Endothelial cell of umbilical vein (primary cell): ENCODE results near the gene FOXA1. TPM values are rescaled to one million over a fixed set of nuclear protein-coding genes. Genes with fewer than 3 reads are reported as not detected.

ENCODE experiments used
- BruUV-seq: library from RNA; stranded (reverse); fragments of 400-500 nt; replicated peaks from 2 replicates; lab custom pipeline; 2021; lab: Mats Ljungman, UMichigan
- CTCF ChIA-PET: fragments of 300-600, 350-600 bp; sonication (Branson Sonifier 250); formaldehyde crosslinking; loops from one replicate; lab custom pipeline; 2021; ENCODE audit warnings: antibody characterized with exemption, inconsistent platforms; lab: Charles Lee
- POLR2A ChIA-PET: fragments of 300-600, 350-600 bp; sonication (Branson Sonifier 250); formaldehyde crosslinking; loops from one replicate; lab custom pipeline; 2021; ENCODE audit warnings: antibody characterized with exemption, inconsistent platforms; lab: Charles Lee
- DNase-seq: peaks from one replicate; pipeline ENCODE4 v3.0.0-alpha.2; 2011; ENCODE audit warnings: low read depth, low spot score
- FAIRE-seq: peaks from 2 replicates; lab custom pipeline; 2011; peaks lifted over from hg19 to GRCh38; lab: Jason Lieb, UNC
- H2AFZ ChIP-seq: 2 replicates; pipeline ENCODE4 v1.6.0; 2012; ENCODE audit warnings: low read depth, low read length, control low read depth, inconsistent platforms
- H3K27ac ChIP-seq: 2 replicates; pipeline ENCODE4 v1.5.1; 2011; ENCODE audit warnings: low read depth, mild to moderate bottlenecking, control low read depth, low read length, moderate library complexity; ENCODE audit not compliant: insufficient read depth
- H3K27me3 ChIP-seq, 2 experiments: 2 replicates each; pipeline versions ENCODE4 v1.6.0 to v1.6.1; 2011; ENCODE audit warnings: low read length in 2 of 2, mixed read lengths in 1 of 2; ENCODE audit not compliant: control insufficient read depth in 2 of 2, insufficient read depth in 2 of 2
- H3K36me3 ChIP-seq, 2 experiments: 2 replicates in 1 of 2; 3 replicates in 1 of 2; pipeline ENCODE4 v1.5.1; 2011; ENCODE audit warnings: low read length in 2 of 2, mild to moderate bottlenecking in 1 of 2, moderate library complexity in 1 of 2; ENCODE audit not compliant: control insufficient read depth in 2 of 2, insufficient read depth in 2 of 2; ENCODE audit errors: extremely low read depth in 1 of 2
- H3K4me1 ChIP-seq: 3 replicates; pipeline ENCODE4 v1.5.1; 2011; ENCODE audit warnings: mild to moderate bottlenecking, low read length; ENCODE audit not compliant: control insufficient read depth, insufficient read depth; ENCODE audit errors: extremely low read depth
- H3K4me2 ChIP-seq: 2 replicates; pipeline ENCODE4 v1.6.1; 2011; ENCODE audit warnings: low read length, control low read depth, mixed read lengths; ENCODE audit not compliant: insufficient read depth
- H3K4me3 ChIP-seq, 3 experiments: fragments of 200-600 bp in 1 of 3; sonication (generic), shearing (Covaris generic) in 1 of 3; replicated peaks in 1 of 3; 2 replicates each; pipeline ENCODE4 v1.5.1; 2011 to 2016; ENCODE audit warnings: control low read depth in 3 of 3, low read length in 3 of 3, mild to moderate bottlenecking in 2 of 3, inconsistent platforms in 1 of 3, low read depth in 1 of 3, moderate library complexity in 1 of 3; ENCODE audit not compliant: insufficient read depth in 1 of 3
- H3K79me2 ChIP-seq: 2 replicates; pipeline ENCODE4 v1.6.0; 2012; ENCODE audit warnings: low read length, inconsistent platforms; ENCODE audit not compliant: control insufficient read depth, insufficient read depth
- H3K9ac ChIP-seq: replicated peaks from 2 replicates; pipeline ENCODE3; 2011; ENCODE audit warnings: low read length, control low read depth; ENCODE audit not compliant: insufficient read depth; ENCODE audit errors: extremely low read depth
- H3K9me1 ChIP-seq: replicated peaks from 3 replicates; pipeline ENCODE4 v1.6.0; 2011; ENCODE audit warnings: mild to moderate bottlenecking, low read length; ENCODE audit not compliant: control insufficient read depth, insufficient read depth; ENCODE audit errors: extremely low read depth
- H3K9me3 ChIP-seq: replicated peaks from 2 replicates; pipeline ENCODE4 v1.5.1; 2012; ENCODE audit warnings: low read length, inconsistent platforms; ENCODE audit not compliant: control insufficient read depth, insufficient read depth
- H4K20me1 ChIP-seq: replicated peaks from 2 replicates; pipeline ENCODE3; 2011; ENCODE audit warnings: mild to moderate bottlenecking, low read length; ENCODE audit not compliant: control insufficient read depth, insufficient read depth; ENCODE audit errors: extremely low read depth
- CTCF ChIP-seq, 2 donors: IDR thresholded peaks; 1 replicate in 1 of 2; 2 replicates in 1 of 2; pipeline ENCODE4 v1.5.1; 2011; ENCODE audit warnings: low read length in 2 of 2, mild to moderate bottlenecking in 2 of 2, moderate library complexity in 2 of 2, control low read depth in 1 of 2, inconsistent platforms in 1 of 2, low read depth in 1 of 2; ENCODE audit not compliant: insufficient read depth in 1 of 2; ENCODE audit errors: extremely low read depth in 1 of 2
- EZH2 ChIP-seq: IDR thresholded peaks from 2 replicates; pipeline ENCODE4 v1.6.1; 2012; ENCODE audit warnings: borderline replicate concordance, low read depth, mild to moderate bottlenecking, moderate library complexity, low read length, inconsistent platforms; ENCODE audit not compliant: severe bottlenecking
- FOS ChIP-seq: IDR thresholded peaks from 2 replicates; pipeline ENCODE4 v1.6.1; 2011; ENCODE audit warnings: mild to moderate bottlenecking, low read length, moderate library complexity, borderline replicate concordance; ENCODE audit not compliant: insufficient read depth
- GATA2 ChIP-seq: IDR thresholded peaks from 2 replicates; pipeline ENCODE4 v1.7.0; 2011; ENCODE audit warnings: low read depth, mild to moderate bottlenecking, moderate library complexity, mixed read lengths, low read length; ENCODE audit not compliant: insufficient read length, insufficient read depth
- JUN ChIP-seq: IDR thresholded peaks from 2 replicates; pipeline ENCODE4 v1.6.1; 2011; ENCODE audit warnings: borderline replicate concordance, low read depth; ENCODE audit not compliant: insufficient read length, insufficient read depth
- MAX ChIP-seq: IDR thresholded peaks from 2 replicates; pipeline ENCODE4 v1.6.1; 2011; ENCODE audit not compliant: insufficient read depth, insufficient read length
- MYC ChIP-seq: IDR thresholded peaks from one replicate; pipeline ENCODE4 v1.6.1; 2011; ENCODE audit warnings: mild to moderate bottlenecking, low read depth, low read length
- POLR2A ChIP-seq: IDR thresholded peaks from 2 replicates; pipeline ENCODE4 v1.6.1; 2012; ENCODE audit warnings: low read depth, mild to moderate bottlenecking, control low read depth, low read length
- POLR2AphosphoS5 ChIP-seq: IDR thresholded peaks from 2 replicates; pipeline ENCODE4 v1.6.1; 2012; ENCODE audit warnings: low read depth, mild to moderate bottlenecking, control low read depth, low read length, moderate library complexity; ENCODE audit not compliant: insufficient read depth
- dilution Hi-C: fragments of 300-500 bp; cut with MboI; formaldehyde crosslinking; loops from one replicate; pipeline ENCODE4 v1.15.0; 2019; ENCODE audit warnings: low sequenced_read_pairs; ENCODE audit not compliant: extremely low pct_ligation_motif_present
- intact Hi-C: fragments of 100-400 bp; cut with micrococcal nuclease; formaldehyde crosslinking; loops from one replicate; pipeline ENCODE4 v1.10.0; 2022
- polyA plus RNA-seq, 4 experiments: library from polyadenylated mRNA; depleted of rRNA in 3 of 4; stranded (reverse) in 3 of 4; unstranded in 1 of 4; fragments of >200 nt; gene quantifications; 2 replicates each; pipeline versions ENCODE4 v1.2.1 to v1.2.3, GENCODE V29; 2011 to 2012; ENCODE audit warnings: missing spikeins in 1 of 4
- total RNA-seq: library from RNA; stranded (reverse); gene quantifications from 2 replicates; pipeline ENCODE4 v1.2.3, GENCODE V29; 2021

FOXA1 gene
- total and polyA plus RNA-seq, 2 donors (not counting 3 experiments of a cell fraction or from before 2014, with no cell fraction given) = 0.06 TPM; not detected in 1

- Histone ChIP-seq H2AFZ (no peak overlapping the region), H3K4me3 (no peak overlapping the region), H3K79me2 (no peaks in the 10 kb centered on the region), H3K9me3 (no peaks in the 10 kb centered on the region), H3K36me3 (no peaks in the 10 kb centered on the region), H3K9ac (no peak overlapping the region), H4K20me1 (no peaks in the 10 kb centered on the region), H3K27ac (no peak overlapping the region), H3K27me3 (no peaks in the 10 kb centered on the region), H3K9me1 (no peaks in the 10 kb centered on the region), H3K4me1 (peaks cover 4% of the 10 kb centered on the region), H3K4me2 (no peak overlapping the region)
- TF ChIP-seq FOS = no peak
- no TSS peak for BruUV-seq
- no peak for FAIRE-seq
- DNase-seq = no peak
- intact Hi-C loops = no loop called here
- ChIA-PET CTCF (no interaction called here), POLR2A (no interaction called here)
- dilution Hi-C loops = no loop called here
Observed at GRCh38 chr14:37550511-37550910, 44.5 kb downstream of the FOXA1 start.

- no peak for FAIRE-seq
- Histone ChIP-seq H2AFZ (no peak overlapping the region), H3K36me3 (no peaks in the 10 kb centered on the region), H3K4me3 (no peak overlapping the region), H3K27ac (no peak overlapping the region), H3K27me3 (no peaks in the 10 kb centered on the region), H4K20me1 (no peaks in the 10 kb centered on the region), H3K9me3 (no peaks in the 10 kb centered on the region), H3K4me1 (peaks cover 4% of the 10 kb centered on the region), H3K9ac (no peak overlapping the region), H3K4me2 (no peak overlapping the region), H3K79me2 (no peaks in the 10 kb centered on the region), H3K9me1 (no peaks in the 10 kb centered on the region)
- dilution Hi-C loops = no loop called here
- intact Hi-C loops = no loop called here
- ChIA-PET POLR2A (no interaction called here), CTCF (no interaction called here)
- TF ChIP-seq POLR2A = no peak
- TF ChIP-seq JUN = no peak
- TF ChIP-seq GATA2 = no peak
- TF ChIP-seq POLR2AphosphoS5 = no peak
- TF ChIP-seq CTCF (IDR thresholded peaks at IDR 0.05; ENCODE audit: extremely low read depth in 1 of 2, insufficient read depth in 1 of 2, low read depth in 1 of 2, low read length in 2 of 2) = no peak
- no peak for TF ChIP-seq EZH2
- no peak for TF ChIP-seq FOS
- TF ChIP-seq MAX = no peak
- TF ChIP-seq MYC = no peak
- BruUV-seq = no TSS peak
- no peak for DNase-seq
Observed at GRCh38 chr14:37546621-37547447, 48.2 kb downstream of the FOXA1 start.
